SU-DHL-6 (cell line): ENCODE results near the gene USP24.

Source experiments
- EZH2phosphoT487 ChIP-seq: fragments of 200-600 bp; sonication (generic), shearing (Covaris generic); conservative IDR thresholded peaks from 2 replicates; pipeline ENCODE4 v1.6.1; 2018; ENCODE audit warnings: mild to moderate bottlenecking, antibody characterized with exemption, low read length, moderate library complexity, mixed read lengths
- TF ChIP-seq, protein P1 (sequence below): fragments of 200-600 bp; sonication (generic); IDR thresholded peaks from one replicate; pipeline ENCODE4 v1.5.1; 2017; ENCODE audit warnings: antibody characterized with exemption, mild to moderate bottlenecking, low read length, moderate library complexity; ENCODE audit not compliant: insufficient read depth, poor library complexity, severe bottlenecking

DNA sequence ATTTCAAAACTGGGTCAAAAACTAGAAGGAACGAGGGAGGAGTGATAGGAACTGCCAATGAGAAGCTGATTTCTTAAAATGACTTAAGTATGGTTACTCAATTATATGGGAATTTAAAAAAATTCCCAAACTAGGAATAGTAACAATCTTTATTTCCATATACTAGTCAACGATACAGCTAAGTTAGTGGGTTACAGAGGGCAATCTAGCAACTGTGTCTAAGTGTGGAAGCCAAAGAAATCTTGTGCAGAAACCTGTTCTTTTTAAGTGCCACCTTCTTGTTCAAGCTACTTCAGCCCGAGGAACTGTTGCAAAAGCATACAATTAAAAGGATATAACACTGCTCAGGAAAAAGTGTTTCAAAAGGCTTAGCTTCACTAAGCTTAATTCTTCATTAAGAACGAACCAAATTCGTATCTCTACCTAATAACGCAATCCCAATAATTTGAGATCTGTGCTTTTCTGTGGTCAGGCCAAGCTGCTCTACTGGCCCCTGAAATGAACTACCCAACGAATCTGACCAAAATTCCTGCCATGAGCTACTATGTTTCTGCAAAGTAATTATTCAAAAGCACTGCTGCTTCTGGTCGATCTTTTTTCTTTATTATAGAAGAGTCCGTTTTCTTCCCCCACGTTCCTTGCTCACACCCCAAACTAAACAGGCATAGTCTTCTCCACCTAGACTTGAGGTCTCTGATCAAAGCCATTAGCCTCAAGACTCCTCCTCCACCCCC, 1.8 kb downstream of the USP24 start:
- TF ChIP-seq, protein P1, sequence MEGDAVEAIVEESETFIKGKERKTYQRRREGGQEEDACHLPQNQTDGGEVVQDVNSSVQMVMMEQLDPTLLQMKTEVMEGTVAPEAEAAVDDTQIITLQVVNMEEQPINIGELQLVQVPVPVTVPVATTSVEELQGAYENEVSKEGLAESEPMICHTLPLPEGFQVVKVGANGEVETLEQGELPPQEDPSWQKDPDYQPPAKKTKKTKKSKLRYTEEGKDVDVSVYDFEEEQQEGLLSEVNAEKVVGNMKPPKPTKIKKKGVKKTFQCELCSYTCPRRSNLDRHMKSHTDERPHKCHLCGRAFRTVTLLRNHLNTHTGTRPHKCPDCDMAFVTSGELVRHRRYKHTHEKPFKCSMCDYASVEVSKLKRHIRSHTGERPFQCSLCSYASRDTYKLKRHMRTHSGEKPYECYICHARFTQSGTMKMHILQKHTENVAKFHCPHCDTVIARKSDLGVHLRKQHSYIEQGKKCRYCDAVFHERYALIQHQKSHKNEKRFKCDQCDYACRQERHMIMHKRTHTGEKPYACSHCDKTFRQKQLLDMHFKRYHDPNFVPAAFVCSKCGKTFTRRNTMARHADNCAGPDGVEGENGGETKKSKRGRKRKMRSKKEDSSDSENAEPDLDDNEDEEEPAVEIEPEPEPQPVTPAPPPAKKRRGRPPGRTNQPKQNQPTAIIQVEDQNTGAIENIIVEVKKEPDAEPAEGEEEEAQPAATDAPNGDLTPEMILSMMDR, result no peak
- no peak for TF ChIP-seq EZH2phosphoT487
